ENCODE data around the gene BICRAL.
A peak's percentile ranks its signal among the peaks of the same experiment; 100 is the strongest.

BICRAL gene

GRCh38 chr6:42788671-42789070, 6.8 kb downstream of the BICRAL start:
- no peaks in the 10 kb centered on the region for H3K9me2 ChIP-seq (replicated peaks; ENCODE audit: insufficient read depth, low read length)
- H3K36me3 ChIP-seq (ENCODE audit: low read length): peaks cover 4% of the 10 kb centered on the region; the same call in 1 of the 2 replicates
- no peak overlapping the region for H2AFZ ChIP-seq (ENCODE audit: low read depth, low read length, severe bottlenecking)
- H3F3A ChIP-seq (ENCODE audit: insufficient read depth): peaks cover 76% of the 10 kb centered on the region
- no peaks in the 10 kb centered on the region for H3K9me3 ChIP-seq (ENCODE audit: insufficient read depth, low read length)
- no peaks in the 10 kb centered on the region for H3K27me3 ChIP-seq (ENCODE audit: low read length)
- peak overlapping the region; percentile 11 for H3K4me2 ChIP-seq (ENCODE audit: low read depth, low read length, poor library complexity, severe bottlenecking)
- no peak overlapping the region for H3K9ac ChIP-seq (ENCODE audit: low read length)
- no peaks in the 10 kb centered on the region for H4K20me1 ChIP-seq (ENCODE audit: low read depth, low read length)
- peaks cover 94% of the 10 kb centered on the region for H3K79me2 ChIP-seq (ENCODE audit: insufficient read depth, low read length)
- no peak overlapping the region for H3K4me3 ChIP-seq (ENCODE audit: insufficient read depth, low read length, poor library complexity, severe bottlenecking)
- no peak for TF ChIP-seq EZH2phosphoT487 (conservative IDR thresholded peaks at IDR 0.05; ENCODE audit: low read length)
- TF ChIP-seq CTCF (IDR thresholded peaks at IDR 0.05; ENCODE audit: insufficient read depth, low read length, poor library complexity, severe bottlenecking): no peak
- peak overlapping the region; percentile 36; the same call in 1 of the 2 replicates for H3K27ac ChIP-seq (ENCODE audit: low read depth, low read length)

- Histone ChIP-seq H2AFZ (ENCODE audit: low read depth, low read length, severe bottlenecking) (no peak overlapping the region), H3K36me3 (ENCODE audit: low read length) (no peaks in the 10 kb centered on the region), H3F3A (ENCODE audit: insufficient read depth) (peaks cover 64% of the 10 kb centered on the region), H4K20me1 (ENCODE audit: low read depth, low read length) (no peaks in the 10 kb centered on the region), H3K79me2 (ENCODE audit: insufficient read depth, low read length) (peaks cover 83% of the 10 kb centered on the region), H3K9me2 (replicated peaks; ENCODE audit: insufficient read depth, low read length) (no peaks in the 10 kb centered on the region), H3K9me3 (ENCODE audit: insufficient read depth, low read length) (no peaks in the 10 kb centered on the region), H3K9ac (ENCODE audit: low read length) (no peak overlapping the region), H3K4me3 (ENCODE audit: insufficient read depth, low read length, poor library complexity, severe bottlenecking) (no peak overlapping the region), H3K4me2 (ENCODE audit: low read depth, low read length, poor library complexity, severe bottlenecking) (no peak overlapping the region), H3K27me3 (ENCODE audit: low read length) (no peaks in the 10 kb centered on the region), H3K27ac (ENCODE audit: low read depth, low read length) (peak overlapping the region; percentile 4)
- TF ChIP-seq CTCF (IDR thresholded peaks at IDR 0.05; ENCODE audit: insufficient read depth, low read length, poor library complexity, severe bottlenecking): no peak
- TF ChIP-seq EZH2phosphoT487 (conservative IDR thresholded peaks at IDR 0.05; ENCODE audit: low read length): no peak
Observed at GRCh38 chr6:42790549-42791181, 8.8 kb downstream of the BICRAL start.

GRCh38 chr6:42791706-42792320, 10.0 kb downstream of the BICRAL start:
- H3K4me2 ChIP-seq (ENCODE audit: low read depth, low read length, poor library complexity, severe bottlenecking): no peak overlapping the region
- no peaks in the 10 kb centered on the region for H3K9me2 ChIP-seq (replicated peaks; ENCODE audit: insufficient read depth, low read length)
- H3K9me3 ChIP-seq (ENCODE audit: insufficient read depth, low read length): no peaks in the 10 kb centered on the region
- no peaks in the 10 kb centered on the region for H3K36me3 ChIP-seq (ENCODE audit: low read length)
- no peaks in the 10 kb centered on the region for H3K27me3 ChIP-seq (ENCODE audit: low read length)
- peaks cover 57% of the 10 kb centered on the region for H3F3A ChIP-seq (ENCODE audit: insufficient read depth)
- H3K79me2 ChIP-seq (ENCODE audit: insufficient read depth, low read length): peaks cover 81% of the 10 kb centered on the region
- TF ChIP-seq CTCF (IDR thresholded peaks at IDR 0.05; ENCODE audit: insufficient read depth, low read length, poor library complexity, severe bottlenecking) (no peak), EZH2phosphoT487 (conservative IDR thresholded peaks at IDR 0.05; ENCODE audit: low read length) (no peak)
- H3K4me3 ChIP-seq (ENCODE audit: insufficient read depth, low read length, poor library complexity, severe bottlenecking): no peak overlapping the region
- H3K27ac ChIP-seq (ENCODE audit: low read depth, low read length): no peak overlapping the region
- no peak overlapping the region for H2AFZ ChIP-seq (ENCODE audit: low read depth, low read length, severe bottlenecking)
- no peaks in the 10 kb centered on the region for H4K20me1 ChIP-seq (ENCODE audit: low read depth, low read length)
- H3K9ac ChIP-seq (ENCODE audit: low read length): no peak overlapping the region
